Panc1 (cell line): ENCODE results near the gene POC1B. TPM values are rescaled to one million over a fixed set of nuclear protein-coding genes. Genes with fewer than 3 reads are reported as not detected.

Experiments
- ATAC-seq: fragments of 200-7000 bp; cut with Tn5 transposase; 2 replicates; pipeline ENCODE4 v1.9.1; 2020; ENCODE audit warnings: mild to moderate bottlenecking, moderate library complexity
- BruUV-seq: library from RNA; stranded (reverse); fragments of 400-500 nt; replicated peaks from 2 replicates; lab custom pipeline; 2021; lab: Mats Ljungman, UMichigan
- CTCF ChIA-PET: fragments of 300-600 bp; sonication (Branson Sonifier 250); formaldehyde crosslinking; loops from one replicate; lab custom pipeline; 2022; ENCODE audit warnings: antibody characterized with exemption; lab: Charles Lee
- POLR2A ChIA-PET: fragments of 300-600 bp; sonication (Branson Sonifier 250); formaldehyde crosslinking; loops from one replicate; lab custom pipeline; 2022; ENCODE audit warnings: antibody characterized with exemption; lab: Charles Lee
- DNase-seq: peaks from one replicate; pipeline ENCODE4 v3.0.0-alpha.2; 2010; ENCODE audit warnings: low read depth, low spot score
- H3K27ac ChIP-seq: 2 replicates; pipeline ENCODE4 v1.5.1; 2011; ENCODE audit warnings: mild to moderate bottlenecking, low read length, inconsistent platforms
- H3K27me3 ChIP-seq: fragments of 200-500 bp; sonication (Bioruptor generic); 2 replicates; pipeline ENCODE4 v1.6.0; 2014; ENCODE audit warnings: low read length, inconsistent platforms; ENCODE audit not compliant: control insufficient read depth, insufficient read depth
- H3K36me3 ChIP-seq: fragments of 200-500 bp; sonication (Bioruptor generic); 2 replicates; pipeline ENCODE4 v1.5.1; 2014; ENCODE audit warnings: inconsistent platforms, mild to moderate bottlenecking, low read length, moderate library complexity; ENCODE audit not compliant: control insufficient read depth, insufficient read depth
- H3K4me1 ChIP-seq: 2 replicates; pipeline ENCODE4 v1.5.1; 2011; ENCODE audit warnings: inconsistent platforms, mild to moderate bottlenecking, low read length, moderate library complexity; ENCODE audit not compliant: control insufficient read depth, insufficient read depth
- H3K4me3 ChIP-seq, 2 experiments: 2 replicates each; pipeline ENCODE4 v1.5.1; 2011 to 2012; ENCODE audit warnings: low read depth in 2 of 2, low read length in 2 of 2, mild to moderate bottlenecking in 2 of 2, inconsistent platforms in 1 of 2, moderate library complexity in 1 of 2
- H3K9me3 ChIP-seq: fragments of 200-500 bp; sonication (Bioruptor generic); 2 replicates; pipeline ENCODE4 v1.5.1; 2014; ENCODE audit warnings: low read depth, mild to moderate bottlenecking, inconsistent platforms, low read length, moderate library complexity; ENCODE audit not compliant: control insufficient read depth, insufficient read depth
- CTCF ChIP-seq: fragments of 450-650 bp; IDR thresholded peaks from 2 replicates; pipeline ENCODE4 v1.5.1; 2017; ENCODE audit warnings: mild to moderate bottlenecking
- POLR2AphosphoS5 ChIP-seq: IDR thresholded peaks from 2 replicates; pipeline ENCODE4 v1.6.1; 2012; ENCODE audit warnings: mild to moderate bottlenecking, low read depth, low read length, moderate library complexity
- SIN3A ChIP-seq: IDR thresholded peaks from 2 replicates; pipeline ENCODE4 v1.6.1; 2012; ENCODE audit warnings: low read depth, mild to moderate bottlenecking, low read length, moderate library complexity, borderline replicate concordance; ENCODE audit not compliant: insufficient read depth
- TCF7L2 ChIP-seq: IDR thresholded peaks from 2 replicates; pipeline ENCODE4 v1.6.1; 2011; ENCODE audit warnings: mild to moderate bottlenecking, low read depth, low read length, inconsistent platforms
- in situ Hi-C: cut with HindIII; loops from 2 replicates; pipeline ENCODE4 v1.10.0; 2016; ENCODE audit warnings: low sequenced_read_pairs, low pct_unique_long_range_greater_than_20kb
- intact Hi-C: fragments of 100-400 bp; cut with micrococcal nuclease; formaldehyde crosslinking; loops from one replicate; pipeline ENCODE4 v1.10.0; 2022; ENCODE audit not compliant: unreplicated experiment
- total RNA-seq: library from RNA; stranded (reverse); gene quantifications from one replicate; pipeline ENCODE4 v1.2.1, GENCODE V29; 2021; ENCODE audit not compliant: unreplicated experiment
- TF ChIP-seq, protein P1 (sequence below), 2 experiments: IDR thresholded peaks; 2 replicates each; pipeline ENCODE4 v1.6.1; 2011 to 2012; ENCODE audit warnings: low read depth in 2 of 2, control low read depth in 1 of 2, low read length in 1 of 2, mild to moderate bottlenecking in 1 of 2, moderate library complexity in 1 of 2; ENCODE audit not compliant: insufficient read depth in 1 of 2

Gene POC1B
- total RNA-seq, 1 experiment from 2014 or later, result 7.3 TPM

DNA sequence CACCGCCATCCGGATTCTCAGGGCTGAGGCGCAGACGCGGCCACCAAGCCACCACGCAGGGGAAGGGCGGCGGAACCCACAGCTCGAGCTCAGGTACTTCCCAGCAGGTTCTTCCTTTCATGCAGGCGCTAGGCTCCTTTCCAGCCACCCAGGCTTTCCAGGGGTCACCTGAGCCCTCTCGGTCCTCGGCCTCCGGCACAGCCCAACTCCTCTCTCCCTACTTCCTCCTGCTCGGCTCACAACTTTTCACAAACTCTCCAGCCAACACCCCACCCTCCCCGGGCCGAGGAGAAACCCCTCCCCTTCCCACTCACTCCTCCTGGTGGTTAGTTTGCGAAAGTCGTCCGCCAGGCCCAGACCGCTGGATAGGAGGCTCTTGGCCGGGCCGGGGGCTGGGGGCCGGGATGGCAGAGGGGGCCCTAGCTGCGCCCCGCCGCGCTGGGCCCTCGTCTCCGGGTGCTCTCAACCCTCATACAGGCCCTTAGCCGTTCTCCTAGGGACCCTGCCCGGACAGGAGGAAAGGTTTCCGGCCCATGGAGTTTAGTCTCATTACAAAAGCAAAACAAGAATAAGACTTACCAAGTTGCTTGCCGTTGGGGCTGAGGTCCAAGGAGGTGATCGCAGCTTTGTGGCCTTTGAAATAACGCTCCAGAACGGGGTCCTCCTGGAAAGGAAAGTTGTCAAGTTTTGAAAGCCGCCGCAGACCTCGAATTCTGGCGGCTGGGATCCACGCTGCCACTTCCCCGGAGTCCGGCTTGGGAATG lies 1.1 kb downstream of the POC1B start, which contains the start of gene GALNT4:
Gene GALNT4, minus strand, starts transcription at position 256 of the 764 bp plus-strand sequence. Its CDS starts 247 bp downstream, at position 9.
- H3K4me3 ChIP-seq, result peak within 1 kb of the TSS; percentile 89 to 93
- DNase-seq (peak; percentile 67), ATAC-seq (peak; percentile 92)
- H3K36me3 ChIP-seq, result no peaks in the 10 kb centered on the region; the same call in 1 of the 2 replicates
- peak within 1 kb of the TSS; percentile 85 for H3K27ac ChIP-seq
- peaks cover 27% of the 10 kb centered on the region for H3K4me1 ChIP-seq
- intact Hi-C loops, result loop anchor here (2.0 kb wide), 1 partner anchor 172 kb away; the partner anchor contains the start of gene DUSP6
- no peaks in the 10 kb centered on the region for H3K9me3 ChIP-seq
- BruUV-seq, result no TSS peak
- ChIA-PET CTCF (no interaction called here), POLR2A (interaction anchor here (0.7 kb wide), 1 partner anchor 316 kb away, joined by 3 read pairs; no protein-coding TSS in a partner anchor)
- in situ Hi-C loops, result no loop called here
- TF ChIP-seq SIN3A (no peak; the same call in 1 of the 2 replicates), POLR2AphosphoS5 (peak; percentile 68; the same call in 1 of the 2 replicates), CTCF (peak; percentile 82), TCF7L2 (no peak)
- TF ChIP-seq, protein P1, sequence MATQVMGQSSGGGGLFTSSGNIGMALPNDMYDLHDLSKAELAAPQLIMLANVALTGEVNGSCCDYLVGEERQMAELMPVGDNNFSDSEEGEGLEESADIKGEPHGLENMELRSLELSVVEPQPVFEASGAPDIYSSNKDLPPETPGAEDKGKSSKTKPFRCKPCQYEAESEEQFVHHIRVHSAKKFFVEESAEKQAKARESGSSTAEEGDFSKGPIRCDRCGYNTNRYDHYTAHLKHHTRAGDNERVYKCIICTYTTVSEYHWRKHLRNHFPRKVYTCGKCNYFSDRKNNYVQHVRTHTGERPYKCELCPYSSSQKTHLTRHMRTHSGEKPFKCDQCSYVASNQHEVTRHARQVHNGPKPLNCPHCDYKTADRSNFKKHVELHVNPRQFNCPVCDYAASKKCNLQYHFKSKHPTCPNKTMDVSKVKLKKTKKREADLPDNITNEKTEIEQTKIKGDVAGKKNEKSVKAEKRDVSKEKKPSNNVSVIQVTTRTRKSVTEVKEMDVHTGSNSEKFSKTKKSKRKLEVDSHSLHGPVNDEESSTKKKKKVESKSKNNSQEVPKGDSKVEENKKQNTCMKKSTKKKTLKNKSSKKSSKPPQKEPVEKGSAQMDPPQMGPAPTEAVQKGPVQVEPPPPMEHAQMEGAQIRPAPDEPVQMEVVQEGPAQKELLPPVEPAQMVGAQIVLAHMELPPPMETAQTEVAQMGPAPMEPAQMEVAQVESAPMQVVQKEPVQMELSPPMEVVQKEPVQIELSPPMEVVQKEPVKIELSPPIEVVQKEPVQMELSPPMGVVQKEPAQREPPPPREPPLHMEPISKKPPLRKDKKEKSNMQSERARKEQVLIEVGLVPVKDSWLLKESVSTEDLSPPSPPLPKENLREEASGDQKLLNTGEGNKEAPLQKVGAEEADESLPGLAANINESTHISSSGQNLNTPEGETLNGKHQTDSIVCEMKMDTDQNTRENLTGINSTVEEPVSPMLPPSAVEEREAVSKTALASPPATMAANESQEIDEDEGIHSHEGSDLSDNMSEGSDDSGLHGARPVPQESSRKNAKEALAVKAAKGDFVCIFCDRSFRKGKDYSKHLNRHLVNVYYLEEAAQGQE (IDR thresholded peaks at IDR 0.05; ENCODE audit: insufficient read depth in 1 of 2, low read depth in 2 of 2, low read length in 1 of 2), result no peak
- no peaks in the 10 kb centered on the region for H3K27me3 ChIP-seq

DNA sequence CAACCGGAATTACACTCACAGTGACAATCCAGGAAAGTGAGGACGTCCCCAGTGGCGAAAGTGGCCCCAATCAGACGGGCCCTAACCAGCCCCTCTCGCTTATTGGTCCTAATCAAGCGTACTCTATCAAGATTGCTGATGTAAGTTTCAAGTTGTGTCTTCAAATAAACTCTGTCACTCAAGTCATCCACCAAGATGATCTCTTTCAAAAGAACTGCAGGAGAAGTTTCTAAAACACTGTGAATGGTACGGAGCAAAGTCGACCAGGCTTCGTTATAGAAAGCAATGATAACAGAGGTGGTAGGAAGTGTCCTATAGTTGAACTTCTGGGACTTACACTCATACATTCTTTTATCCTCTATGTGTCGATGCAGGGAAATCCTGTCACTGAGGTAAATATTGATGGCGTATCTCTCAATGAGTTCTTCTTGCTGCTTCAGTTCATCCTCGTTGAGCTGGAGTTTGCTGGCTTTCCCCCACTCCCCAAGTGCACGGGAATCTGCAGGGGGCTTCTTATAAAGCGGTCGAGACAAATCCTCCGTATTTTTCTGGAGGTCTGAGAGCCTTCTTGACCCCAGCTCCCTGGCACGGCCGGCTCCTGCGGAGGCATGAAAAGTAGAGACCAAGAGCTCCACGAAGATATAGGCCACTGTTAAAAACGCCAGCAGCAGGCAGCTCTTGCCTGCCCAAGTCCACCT lies 1.9 kb downstream of the POC1B start:
- ChIA-PET CTCF (no interaction called here), POLR2A (no interaction called here)
- Histone ChIP-seq H3K4me1 (peaks cover 27% of the 10 kb centered on the region), H3K27ac (peak overlapping the region; percentile 83), H3K27me3 (no peaks in the 10 kb centered on the region), H3K9me3 (no peaks in the 10 kb centered on the region), H3K4me3 (peak overlapping the region; percentile 89 to 93), H3K36me3 (no peaks in the 10 kb centered on the region; the same call in 1 of the 2 replicates)
- DNase-seq (no peak), ATAC-seq (no peak)
- BruUV-seq, result TSS peak; percentile 58
- TF ChIP-seq, protein P1 (IDR thresholded peaks at IDR 0.05; ENCODE audit: insufficient read depth in 1 of 2, low read depth in 2 of 2, low read length in 1 of 2), result no peak
- TF ChIP-seq POLR2AphosphoS5 (no peak), SIN3A (no peak), CTCF (no peak), TCF7L2 (no peak)
- intact Hi-C loops, result loop anchor here (2.0 kb wide), 1 partner anchor 171 kb away; the partner anchor contains the start of gene DUSP6
- in situ Hi-C loops, result no loop called here
